HL-60 (cell line): ENCODE data around the gene PPEF2.

Experiments used
- DNase-seq, 2 experiments: peaks; one replicate each; pipeline ENCODE4 v3.0.0-alpha.2; 2010 to 2020; ENCODE audit warnings: low read depth in 1 of 2, low spot score in 1 of 2
- H3K27ac ChIP-seq: fragments of 250-450 bp; sonication (Bioruptor Pico); replicated peaks from 2 replicates; pipeline ENCODE4 v1.5.1; 2020; ENCODE audit warnings: mild to moderate bottlenecking, moderate library complexity
- H3K27me3 ChIP-seq: fragments of 250-450 bp; sonication (Bioruptor Pico); 2 replicates; pipeline ENCODE4 v1.5.1; 2021; ENCODE audit warnings: mild to moderate bottlenecking, moderate library complexity; ENCODE audit not compliant: insufficient read depth, poor library complexity, severe bottlenecking
- H3K4me3 ChIP-seq: replicated peaks from 2 replicates; pipeline ENCODE4 v1.5.1; 2011; ENCODE audit warnings: mild to moderate bottlenecking, control low read depth, low read length; ENCODE audit not compliant: insufficient read depth
- GABPA ChIP-seq: IDR thresholded peaks from 2 replicates; pipeline ENCODE4 v1.6.1; 2012; ENCODE audit warnings: low read depth
- POLR2AphosphoS5 ChIP-seq: IDR thresholded peaks from 2 replicates; pipeline ENCODE4 v1.6.1; 2012; ENCODE audit warnings: low read depth
- REST ChIP-seq: IDR thresholded peaks from 2 replicates; pipeline ENCODE4 v1.6.1; 2012; ENCODE audit warnings: low read depth; ENCODE audit not compliant: insufficient replicate concordance
- SPI1 ChIP-seq: IDR thresholded peaks from 2 replicates; pipeline ENCODE4 v1.6.1; 2012; ENCODE audit warnings: low read depth, mild to moderate bottlenecking, borderline replicate concordance
- TF ChIP-seq, protein P1 (sequence below): IDR thresholded peaks from one replicate; pipeline ENCODE4 v1.5.1; 2011; ENCODE audit warnings: low read length, control low read depth, inconsistent platforms; ENCODE audit not compliant: insufficient read depth

Gene PPEF2

DNA sequence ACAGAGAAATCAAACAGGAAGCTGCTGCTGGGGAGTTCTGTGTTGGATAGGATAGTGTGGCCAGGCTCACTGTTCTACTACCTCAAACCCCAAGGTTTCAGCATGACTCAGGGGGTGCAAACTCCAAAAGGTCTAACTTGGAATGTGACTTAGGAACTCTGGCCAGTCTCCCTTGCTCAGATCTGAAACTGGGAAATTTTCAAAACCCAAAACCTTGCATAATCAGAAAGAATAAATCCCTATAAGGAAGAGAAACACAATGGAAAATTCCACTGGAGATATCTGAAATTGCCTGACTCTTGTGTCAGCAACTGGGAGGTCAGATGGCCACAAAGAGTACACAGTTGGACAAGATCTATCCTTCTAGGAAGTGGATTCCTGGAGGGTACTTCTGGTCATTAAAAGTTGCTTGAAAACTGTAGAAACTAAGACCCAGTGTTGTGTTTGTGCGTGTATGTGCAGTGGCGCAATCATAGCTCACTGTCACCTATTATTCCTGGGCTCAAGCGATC lies 58.0 kb downstream of the PPEF2 start:
- H3K27ac ChIP-seq, result peak overlapping the region; percentile 25; the same call in 1 of the 2 replicates
- peak in 1 of 2 experiments; percentile 15 for DNase-seq
- no peaks in the 10 kb centered on the region for H3K27me3 ChIP-seq
- no peak overlapping the region for H3K4me3 ChIP-seq
- no peak for TF ChIP-seq REST

GRCh38 chr4:75843596-75843995 lies 58.7 kb downstream of the PPEF2 start:
- H3K27ac ChIP-seq, result peak overlapping the region; percentile 25; the same call in 1 of the 2 replicates
- no peak for DNase-seq
- TF ChIP-seq, protein P1, sequence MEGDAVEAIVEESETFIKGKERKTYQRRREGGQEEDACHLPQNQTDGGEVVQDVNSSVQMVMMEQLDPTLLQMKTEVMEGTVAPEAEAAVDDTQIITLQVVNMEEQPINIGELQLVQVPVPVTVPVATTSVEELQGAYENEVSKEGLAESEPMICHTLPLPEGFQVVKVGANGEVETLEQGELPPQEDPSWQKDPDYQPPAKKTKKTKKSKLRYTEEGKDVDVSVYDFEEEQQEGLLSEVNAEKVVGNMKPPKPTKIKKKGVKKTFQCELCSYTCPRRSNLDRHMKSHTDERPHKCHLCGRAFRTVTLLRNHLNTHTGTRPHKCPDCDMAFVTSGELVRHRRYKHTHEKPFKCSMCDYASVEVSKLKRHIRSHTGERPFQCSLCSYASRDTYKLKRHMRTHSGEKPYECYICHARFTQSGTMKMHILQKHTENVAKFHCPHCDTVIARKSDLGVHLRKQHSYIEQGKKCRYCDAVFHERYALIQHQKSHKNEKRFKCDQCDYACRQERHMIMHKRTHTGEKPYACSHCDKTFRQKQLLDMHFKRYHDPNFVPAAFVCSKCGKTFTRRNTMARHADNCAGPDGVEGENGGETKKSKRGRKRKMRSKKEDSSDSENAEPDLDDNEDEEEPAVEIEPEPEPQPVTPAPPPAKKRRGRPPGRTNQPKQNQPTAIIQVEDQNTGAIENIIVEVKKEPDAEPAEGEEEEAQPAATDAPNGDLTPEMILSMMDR, result no peak
- TF ChIP-seq SPI1 (no peak), REST (no peak), POLR2AphosphoS5 (no peak), GABPA (no peak)

DNA sequence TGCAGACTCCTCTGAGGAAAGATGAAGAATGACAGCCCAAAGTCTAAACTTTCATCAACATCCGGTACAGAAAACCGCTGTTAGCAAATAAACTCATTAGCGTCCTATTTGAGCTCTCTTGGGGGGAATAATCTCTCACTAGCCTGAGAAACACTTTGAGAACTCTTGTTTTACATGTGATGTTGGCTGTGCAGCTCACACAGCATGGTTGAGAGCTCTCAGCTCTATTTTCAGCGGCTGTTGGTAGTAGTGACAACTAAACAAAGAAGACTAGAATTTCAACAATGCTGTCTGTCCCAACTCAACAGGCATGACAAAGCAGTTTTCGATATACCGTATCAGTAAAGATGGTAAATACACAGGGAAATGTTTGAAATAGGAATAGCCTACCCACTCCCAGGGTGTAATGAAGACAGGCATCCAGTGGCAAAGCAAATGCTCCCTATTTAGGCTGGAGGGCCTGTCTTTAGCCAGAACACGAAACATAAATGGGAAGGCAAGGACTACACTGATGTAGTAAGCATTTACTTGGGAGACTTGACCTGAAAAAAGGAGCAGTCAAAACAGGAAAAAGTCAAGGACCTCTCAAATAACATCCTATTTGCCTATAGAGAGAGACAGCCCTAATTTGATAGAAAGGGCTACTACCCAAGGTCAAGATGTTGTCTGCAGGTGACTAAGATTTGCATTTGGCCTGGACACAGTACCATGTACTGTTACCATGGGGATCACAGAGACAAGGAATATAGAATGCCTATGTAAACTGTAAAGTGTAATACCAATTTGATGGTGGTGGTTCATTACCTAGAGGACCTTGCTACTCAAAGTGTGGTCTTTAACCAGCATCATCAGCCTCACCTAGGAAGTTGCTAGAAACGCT lies 60.4 kb downstream of the PPEF2 start:
- Histone ChIP-seq H3K4me3 (no peak overlapping the region), H3K27me3 (no peaks in the 10 kb centered on the region), H3K27ac (peak overlapping the region; percentile 84)
- DNase-seq, result peak in 1 of 2 experiments; percentile 44
- no peak for TF ChIP-seq POLR2AphosphoS5
- TF ChIP-seq GABPA, result no peak
- no peak for TF ChIP-seq REST
- no peak for TF ChIP-seq SPI1
- TF ChIP-seq, protein P1, result no peak

More at GRCh38 chr4:75843596-75843995, 58.7 kb downstream of the PPEF2 start:
- no peaks in the 10 kb centered on the region for H3K27me3 ChIP-seq
- no peak overlapping the region for H3K4me3 ChIP-seq
